OCI-LY3 (cell line): Measurements from ENCODE around the gene LINGO1.

Experiments used
- H2AFZ ChIP-seq: fragments of 200-600, 300-600 bp; shearing (Covaris generic); 2 replicates; pipeline ENCODE4 v1.6.0; 2014; ENCODE audit warnings: antibody characterized with exemption, low read depth, low read length
- H3K27ac ChIP-seq: fragments of 200-600, 300-600 bp; sonication (generic); 2 replicates; pipeline ENCODE4 v1.5.1; 2014; ENCODE audit warnings: mild to moderate bottlenecking, low read length, moderate library complexity, mixed read lengths
- H3K27me3 ChIP-seq: fragments of 200-600, 300-600 bp; sonication (generic); 2 replicates; pipeline ENCODE4 v1.6.1; 2014; ENCODE audit warnings: low read depth, low read length, mixed read lengths
- H3K36me3 ChIP-seq: fragments of 200-600, 300-600 bp; sonication (generic); replicated peaks from 2 replicates; pipeline ENCODE3; 2014; ENCODE audit warnings: low read depth, low read length, mixed read lengths
- H3K4me1 ChIP-seq: fragments of 300-600, 200-600 bp; sonication (generic); 2 replicates; pipeline ENCODE4 v1.6.1; 2014; ENCODE audit warnings: low read length, mixed read lengths
- H3K4me2 ChIP-seq: fragments of 200-600, 300-600 bp; sonication (generic); 2 replicates; pipeline ENCODE4 v1.6.1; 2014; ENCODE audit warnings: low read length, mixed read lengths
- H3K4me3 ChIP-seq: fragments of 300-600, 200-600 bp; sonication (generic); 2 replicates; pipeline ENCODE4 v1.5.1; 2014; ENCODE audit warnings: antibody characterized with exemption, mild to moderate bottlenecking, low read length, moderate library complexity
- H3K79me2 ChIP-seq: fragments of 300-600, 200-600 bp; shearing (Covaris generic); 2 replicates; pipeline ENCODE4 v1.6.1; 2014; ENCODE audit warnings: mild to moderate bottlenecking, low read length, mixed read lengths
- H3K9ac ChIP-seq: fragments of 300-600, 200-600 bp; shearing (Covaris generic); 2 replicates; pipeline ENCODE4 v1.6.0; 2014; ENCODE audit warnings: mild to moderate bottlenecking, low read length, moderate library complexity
- H3K9me3 ChIP-seq: fragments of 200-600, 300-600 bp; shearing (Covaris generic); 2 replicates; pipeline ENCODE4 v1.6.1; 2014; ENCODE audit warnings: low read length, mixed read lengths; ENCODE audit not compliant: insufficient read depth
- H4K20me1 ChIP-seq: fragments of 200-600, 300-600 bp; sonication (generic); 2 replicates; pipeline ENCODE4 v1.6.1; 2016; ENCODE audit warnings: low read length, mixed read lengths; ENCODE audit not compliant: insufficient read depth
- CTCF ChIP-seq: fragments of 200-600, 300-600 bp; sonication (generic); IDR thresholded peaks from 2 replicates; pipeline ENCODE4 v1.5.1; 2014; ENCODE audit warnings: antibody characterized with exemption, low read length, low read depth
- EZH2phosphoT487 ChIP-seq: fragments of 200-600 bp; shearing (Covaris generic); IDR thresholded peaks from 2 replicates; pipeline ENCODE4 v1.6.1; 2018; ENCODE audit warnings: antibody characterized with exemption, mixed run types, low read depth

Gene LINGO1

GRCh38 chr15:77617476-77618230, 15.1 kb downstream of the LINGO1 start:
- Histone ChIP-seq H2AFZ (peak overlapping the region; percentile 1; the same call in 1 of the 2 replicates), H3K79me2 (no peaks in the 10 kb centered on the region), H3K27ac (no peak overlapping the region)

GRCh38 chr15:77616072-77616471, 16.6 kb downstream of the LINGO1 start:
- no peak for TF ChIP-seq CTCF
- TF ChIP-seq EZH2phosphoT487: no peak
- no peaks in the 10 kb centered on the region for H3K9me3 ChIP-seq
- H3K4me1 ChIP-seq: peaks cover 5% of the 10 kb centered on the region; the same call in 1 of the 2 replicates
- no peaks in the 10 kb centered on the region for H3K36me3 ChIP-seq
- no peak overlapping the region for H2AFZ ChIP-seq
- no peak overlapping the region for H3K4me3 ChIP-seq
- H3K9ac ChIP-seq: no peak overlapping the region
- H3K4me2 ChIP-seq: no peak overlapping the region
- H3K27ac ChIP-seq: no peak overlapping the region
- no peaks in the 10 kb centered on the region for H4K20me1 ChIP-seq
- no peaks in the 10 kb centered on the region for H3K27me3 ChIP-seq
- H3K79me2 ChIP-seq: no peaks in the 10 kb centered on the region

More at GRCh38 chr15:77617476-77618230, 15.1 kb downstream of the LINGO1 start:
- no peaks in the 10 kb centered on the region for H3K9me3 ChIP-seq
- H3K36me3 ChIP-seq: no peaks in the 10 kb centered on the region
- H3K27me3 ChIP-seq: no peaks in the 10 kb centered on the region
- H3K9ac ChIP-seq: no peak overlapping the region
- TF ChIP-seq EZH2phosphoT487 (no peak), CTCF (peak; percentile 65)
- H3K4me3 ChIP-seq: no peak overlapping the region
- peaks cover 5% of the 10 kb centered on the region; the same call in 1 of the 2 replicates for H3K4me1 ChIP-seq
- H3K4me2 ChIP-seq: peak overlapping the region; percentile 16; the same call in 1 of the 2 replicates
- H4K20me1 ChIP-seq: no peaks in the 10 kb centered on the region

GRCh38 chr15:77615472-77615871, 17.2 kb downstream of the LINGO1 start:
- H2AFZ ChIP-seq: no peak overlapping the region
- H3K27me3 ChIP-seq: no peaks in the 10 kb centered on the region
- peaks cover 5% of the 10 kb centered on the region; the same call in 1 of the 2 replicates for H3K4me1 ChIP-seq
- no peak for TF ChIP-seq EZH2phosphoT487
- no peak for TF ChIP-seq CTCF
- no peak overlapping the region for H3K4me3 ChIP-seq
- H3K9me3 ChIP-seq: no peaks in the 10 kb centered on the region
- H4K20me1 ChIP-seq: no peaks in the 10 kb centered on the region
- no peak overlapping the region for H3K4me2 ChIP-seq
- H3K9ac ChIP-seq: no peak overlapping the region
- no peaks in the 10 kb centered on the region for H3K36me3 ChIP-seq
- no peak overlapping the region for H3K27ac ChIP-seq
- no peaks in the 10 kb centered on the region for H3K79me2 ChIP-seq

- Histone ChIP-seq H3K9me3 (no peaks in the 10 kb centered on the region), H3K4me3 (no peak overlapping the region), H3K9ac (no peak overlapping the region), H3K79me2 (no peaks in the 10 kb centered on the region), H3K27ac (no peak overlapping the region), H3K27me3 (no peaks in the 10 kb centered on the region), H3K36me3 (no peaks in the 10 kb centered on the region), H4K20me1 (no peaks in the 10 kb centered on the region), H2AFZ (no peak overlapping the region), H3K4me1 (peaks cover 5% of the 10 kb centered on the region; the same call in 1 of the 2 replicates), H3K4me2 (no peak overlapping the region)
- TF ChIP-seq EZH2phosphoT487: no peak
These were observed 18.4 kb downstream of the LINGO1 start for GRCh38 chr15:77614251-77614806.
